Testis (tissue), 2 donors: ENCODE measurements around the gene NLRP6.

Experiments used
- CTCF ChIP-seq, 3 experiments: fragments of 450-650 bp in 2 of 3; fragments of 200-600 bp in 1 of 3; sonication (generic) in 1 of 3; IDR thresholded peaks; one replicate each; pipeline ENCODE4 v1.5.1; 2016 to 2019; ENCODE audit warnings: antibody characterized with exemption in 3 of 3, mild to moderate bottlenecking in 2 of 3, moderate library complexity in 1 of 3
- POLR2A ChIP-seq: fragments of 450-650 bp; IDR thresholded peaks from one replicate; pipeline ENCODE4 v1.6.1; 2017; ENCODE audit warnings: antibody characterized with exemption, mild to moderate bottlenecking, moderate library complexity

GRCh38 chr11:283405-284104 lies 5.3 kb downstream of the NLRP6 start:
- TF ChIP-seq CTCF (IDR thresholded peaks at IDR 0.05) (no peak), POLR2A (no peak)
